OCI-M1 (cell line): ENCODE measurements around the gene NPB.
A peak's percentile ranks its signal among the peaks of the same experiment; 100 is the strongest.
"Not testable (repeated sequence)": the region's sequence is repeated elsewhere in the genome, so short reads cannot be mapped to it uniquely, and the experiment has no call there.

ENCODE experiments used
- DNase-seq: peaks from one replicate; lab custom pipeline; 2025; lab: John Stamatoyannopoulos, UW

NPB gene

DNA sequence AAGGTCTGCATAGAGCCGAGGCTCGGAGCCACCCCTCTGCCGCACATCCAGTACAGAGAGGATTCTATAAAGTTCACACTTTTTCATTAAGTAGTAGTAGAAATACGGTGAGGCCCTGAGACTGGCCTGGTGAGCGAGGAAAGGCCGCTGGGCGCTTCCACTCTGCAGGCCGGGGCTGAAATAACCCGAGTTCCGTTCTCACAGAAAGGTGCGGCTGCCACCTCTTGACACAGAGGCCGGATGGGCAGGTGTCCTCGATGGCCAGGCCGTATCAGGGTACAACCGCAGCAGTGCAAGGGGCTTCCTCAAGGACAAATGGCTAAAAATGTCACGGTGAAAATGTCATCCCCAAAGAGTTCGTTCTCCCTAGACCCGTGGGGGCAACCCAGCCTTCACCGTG is 9.9 kb downstream of the NPB start:
- no peak for DNase-seq

GRCh38 chr17:81912441-81913309 is 10.6 kb downstream of the NPB start:
- DNase-seq, result no peak

- no peak for DNase-seq
These were observed 11.5 kb downstream of the NPB start for GRCh38 chr17:81913394-81914102.

GRCh38 chr17:81914103-81914850 is 12.2 kb downstream of the NPB start:
- DNase-seq, result no peak

- DNase-seq, result no peak
These were observed 13.3 kb downstream of the NPB start for GRCh38 chr17:81915331-81915730.

DNA sequence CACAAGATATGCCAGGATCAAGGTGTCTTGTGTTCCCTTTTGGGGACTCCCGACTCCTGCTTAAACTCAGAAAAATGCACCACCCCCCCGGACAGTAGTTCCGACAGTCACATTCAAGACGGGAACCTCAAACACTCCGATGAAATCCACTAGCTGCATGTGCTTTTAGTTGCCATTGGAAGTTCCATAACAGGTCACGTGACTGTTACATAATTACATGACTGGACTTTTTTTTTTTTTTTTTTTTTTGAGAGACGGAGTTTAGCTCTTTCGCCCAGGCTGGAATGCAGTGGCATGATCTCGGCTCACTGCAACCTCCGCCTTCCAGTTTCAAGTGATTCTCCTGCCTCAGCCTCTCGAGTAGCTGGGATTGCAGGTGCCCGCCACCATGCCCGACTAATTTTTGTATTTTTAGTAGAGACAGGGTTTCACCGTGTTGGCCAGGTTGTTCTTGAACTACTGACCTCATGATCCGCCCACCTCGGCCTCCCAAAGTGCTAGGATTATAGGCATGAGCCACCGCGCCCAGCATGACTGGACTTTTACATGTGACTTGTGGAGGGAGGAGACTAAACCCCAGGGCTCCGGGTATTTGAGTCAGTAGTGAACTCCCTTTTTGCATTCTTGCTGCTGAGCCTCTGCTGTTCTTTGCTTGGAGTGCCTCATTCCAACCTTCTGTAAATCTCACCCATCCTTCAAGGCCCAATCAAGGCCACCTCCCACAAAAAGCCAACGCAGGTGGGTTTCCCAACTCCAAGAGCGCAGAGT is 14.4 kb downstream of the NPB start:
- peak; percentile 17 for DNase-seq

DNA sequence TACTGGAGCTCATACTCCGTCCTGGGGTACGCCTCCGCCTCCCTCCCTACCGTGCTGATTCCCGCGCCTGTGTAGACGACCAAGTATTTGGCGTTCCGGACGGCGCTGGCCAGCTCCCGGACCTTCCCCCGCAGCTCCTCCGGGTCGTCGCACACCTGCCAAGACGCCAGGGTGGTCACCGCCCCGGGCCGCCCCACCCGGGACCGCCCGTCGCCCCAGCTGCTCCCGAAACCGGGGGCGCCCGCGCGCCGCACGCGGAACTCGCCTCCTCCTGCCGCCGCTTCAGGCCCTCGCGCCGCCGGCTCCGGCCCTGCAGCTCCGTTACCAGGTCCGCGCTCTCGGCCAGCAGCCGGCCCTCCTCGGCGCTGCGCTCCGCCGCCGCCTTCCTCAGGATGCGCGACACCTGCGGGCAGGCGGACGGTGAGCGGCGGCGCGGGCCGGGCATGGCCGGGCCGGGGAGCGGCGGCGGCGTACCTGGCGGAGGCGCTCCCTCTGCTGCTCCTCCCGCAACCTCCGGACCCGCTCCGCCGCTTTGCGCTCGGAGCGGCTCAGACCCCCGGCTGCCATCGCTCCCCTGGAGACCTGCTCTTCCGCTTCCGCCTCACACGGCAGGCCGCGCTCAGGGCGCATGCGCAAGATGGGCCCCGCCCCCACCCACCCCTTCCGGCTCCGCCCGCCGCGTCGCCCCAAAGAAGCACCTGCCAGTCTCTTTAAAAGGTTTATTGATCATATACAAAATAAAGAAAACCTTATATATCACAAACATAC is 15.7 kb downstream of the NPB start, which contains the start of gene SIRT7:
SIRT7 (minus strand) TSS at position 612 of the 768 bp plus-strand sequence; CDS start at position 567, 45 bp downstream.
- DNase-seq, result peak; percentile 92

GRCh38 chr17:81918333-81918669 is 16.3 kb downstream of the NPB start:
- not testable (repeated sequence) for DNase-seq

- DNase-seq, result peak; percentile 19
These were observed 17.0 kb downstream of the NPB start for GRCh38 chr17:81918832-81919545.

DNA sequence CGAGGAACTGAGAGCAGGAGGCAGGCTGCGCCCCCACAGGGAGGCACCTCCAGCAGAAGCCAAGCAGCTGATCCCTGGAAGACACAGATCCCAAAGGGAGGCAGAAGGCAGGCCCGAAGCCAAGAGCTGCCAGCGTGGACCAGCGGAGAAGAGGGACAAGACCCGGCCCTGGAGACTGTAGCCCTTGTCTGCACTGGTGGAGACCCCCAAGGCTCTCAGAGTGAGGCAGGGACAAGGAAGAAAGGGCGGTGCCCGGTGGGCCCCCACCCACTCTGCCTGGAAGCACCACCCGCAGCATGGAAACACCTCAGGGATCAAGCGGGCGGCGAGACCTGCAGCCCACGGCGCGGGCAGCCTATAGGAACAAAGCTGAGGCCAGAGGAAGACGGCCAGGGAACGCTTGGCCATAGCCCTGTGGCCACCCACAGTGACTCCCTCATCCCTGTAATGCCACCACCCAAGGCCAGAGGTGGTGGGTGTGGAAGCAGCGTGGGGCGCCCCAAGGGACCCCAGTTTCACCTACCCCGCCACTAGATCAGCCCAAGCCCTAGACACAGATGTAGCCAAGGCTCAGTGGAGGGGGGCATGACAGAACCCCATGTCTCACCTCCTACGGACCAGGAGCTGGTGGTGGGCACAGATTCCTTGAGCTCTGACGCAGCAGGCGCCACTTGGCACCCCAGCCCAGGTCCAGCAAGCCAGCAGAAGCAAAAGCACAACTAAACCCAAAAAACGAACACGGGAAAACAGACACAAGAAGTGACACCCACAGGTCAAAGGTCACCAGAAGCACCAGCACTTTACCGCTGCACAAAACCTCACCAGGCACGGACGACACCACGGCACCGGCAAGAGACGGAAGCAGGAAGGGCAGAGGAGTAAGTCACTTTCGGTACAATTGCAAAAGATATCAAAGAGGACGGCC is 18.8 kb downstream of the NPB start:
- no peak for DNase-seq

- DNase-seq, result no peak
These were observed 19.5 kb downstream of the NPB start for GRCh38 chr17:81921537-81921862.

- no peak for DNase-seq
These were observed 20.0 kb downstream of the NPB start for GRCh38 chr17:81921996-81922565.

DNA sequence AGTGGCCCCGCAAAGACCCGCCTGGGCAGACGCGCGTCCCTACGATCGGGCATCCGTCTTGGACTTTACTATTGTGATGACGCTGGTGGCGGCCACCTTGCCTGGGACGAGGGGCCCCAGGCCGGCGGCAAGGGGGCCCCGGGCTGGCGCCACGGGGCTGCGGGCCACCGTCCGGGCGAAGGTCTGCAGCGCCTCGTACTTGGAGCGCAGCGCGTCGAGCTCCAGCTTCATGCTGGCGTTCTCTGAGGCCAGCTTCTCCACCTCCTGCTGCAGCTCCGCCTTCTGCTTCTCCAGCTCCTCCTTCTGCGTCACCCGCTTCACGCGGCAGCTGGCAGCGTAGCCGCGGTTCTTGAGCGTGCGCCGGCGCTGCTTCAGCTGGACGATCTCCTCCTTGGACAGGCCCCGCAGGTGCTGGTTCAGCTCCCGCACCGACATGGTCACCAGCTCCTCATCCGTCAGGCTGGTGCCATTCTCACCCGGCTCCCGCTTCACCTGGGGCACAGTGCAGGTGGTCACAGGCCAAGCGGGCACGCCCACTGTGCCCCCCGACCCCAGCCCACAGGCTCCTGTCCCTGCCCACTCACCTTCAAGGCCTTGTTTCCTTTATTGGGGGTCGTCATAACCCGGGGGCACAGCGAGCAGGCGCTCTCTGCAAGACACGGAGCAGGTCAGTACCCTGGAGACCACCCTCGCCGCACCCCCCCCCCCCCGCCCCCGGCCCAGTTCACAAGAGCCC is 20.7 kb downstream of the NPB start:
- no peak for DNase-seq

- DNase-seq, result peak; percentile 95
These were observed 21.5 kb downstream of the NPB start for GRCh38 chr17:81923302-81924260.

GRCh38 chr17:81924557-81925532 is 22.8 kb downstream of the NPB start:
- DNase-seq, result peak; percentile 33

- DNase-seq, result no peak
These were observed 23.9 kb downstream of the NPB start for GRCh38 chr17:81925860-81926450.
